ENCODE data around the gene OR51E1. TPM values are rescaled to one million over a fixed set of nuclear protein-coding genes. Genes with fewer than 3 reads are reported as not detected.

Gene OR51E1
- total and polyA plus RNA-seq, 10 of the 15 experiments (the other 5 are each of a cell fraction or from before 2014, with no cell fraction given), result not detected

DNA sequence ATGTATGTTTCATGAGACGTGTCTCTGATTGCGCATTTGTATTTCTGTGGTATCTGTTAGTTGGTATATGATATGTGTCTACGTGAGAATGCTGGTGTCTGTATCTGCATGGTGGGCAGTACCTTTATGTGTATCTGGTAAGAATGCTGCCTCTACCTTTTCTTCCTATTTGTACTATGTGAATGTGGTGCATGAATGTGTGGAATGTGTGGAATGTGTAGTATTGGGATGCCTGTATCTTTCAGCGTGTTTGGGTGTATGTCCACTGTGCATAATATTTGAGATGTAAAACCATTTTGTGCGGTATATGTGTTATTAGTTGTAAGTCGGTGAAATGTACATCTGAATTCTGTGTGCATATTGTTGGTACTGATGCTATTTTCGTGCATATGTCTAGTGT is 2.3 kb upstream of the OR51E1 start:
- H3K4me2 ChIP-seq (ENCODE audit: control insufficient read depth, insufficient read depth), result no peak overlapping the region
- ChIA-PET RAD21 (ENCODE audit: unreplicated experiment) (no interaction called here), SMC1A (ENCODE audit: uncharacterized antibody, unreplicated experiment) (no interaction called here), CTCF (interaction anchor here (1.2 kb wide), 1 partner anchor 185 kb away, joined by 3 read pairs; no protein-coding TSS in a partner anchor), POLR2A (no interaction called here)
- in situ Hi-C loops (cut with MboI), result no loop called here
- ATAC-seq (no peak), FAIRE-seq (no peak), DNase-seq (ENCODE audit: low read depth, low spot score) (no peak)
- H3K27me3 ChIP-seq (replicated peaks in 1 of 2; ENCODE audit: control insufficient read depth in 2 of 2, insufficient read depth in 2 of 2, low read length in 1 of 2), result no peaks in the 10 kb centered on the region; a peak in 1 of 4 replicates
- no peak overlapping the region for H3K9ac ChIP-seq (ENCODE audit: control insufficient read depth, insufficient read depth, low read length)
- H4K20me1 ChIP-seq (ENCODE audit: control insufficient read depth, insufficient read depth), result no peaks in the 10 kb centered on the region
- H2AFZ ChIP-seq (ENCODE audit: control insufficient read depth, low read depth, low read length), result no peak overlapping the region
- 45% methylated on average over 7 of the region's 7 CpGs for WGBS (ENCODE audit: insufficient coverage, insufficient replicate concordance, low lambda C conversion rate, missing lambda C conversion rate)
- no peaks in the 10 kb centered on the region for H3K4me1 ChIP-seq (ENCODE audit: control insufficient read depth, insufficient read depth, low read length)
- H3K36me3 ChIP-seq (ENCODE audit: control insufficient read depth in 2 of 2, insufficient read depth in 2 of 2, low read length in 1 of 2), result no peaks in the 10 kb centered on the region
- H3K27ac ChIP-seq (ENCODE audit: control insufficient read depth, insufficient read depth), result no peak overlapping the region
- intact Hi-C loops (cut with micrococcal nuclease; ENCODE audit: unreplicated experiment), result no loop called here
- BruUV-seq (replicated peaks), result no TSS peak
- H3K4me3 ChIP-seq, result no peak overlapping the region
- no peaks in the 10 kb centered on the region for H3K79me2 ChIP-seq (ENCODE audit: control insufficient read depth, insufficient read depth, low read length)
- H3K9me3 ChIP-seq (replicated peaks; ENCODE audit: control insufficient read depth, insufficient read depth, low read length), result no peaks in the 10 kb centered on the region
- TF ChIP-seq, protein P1, sequence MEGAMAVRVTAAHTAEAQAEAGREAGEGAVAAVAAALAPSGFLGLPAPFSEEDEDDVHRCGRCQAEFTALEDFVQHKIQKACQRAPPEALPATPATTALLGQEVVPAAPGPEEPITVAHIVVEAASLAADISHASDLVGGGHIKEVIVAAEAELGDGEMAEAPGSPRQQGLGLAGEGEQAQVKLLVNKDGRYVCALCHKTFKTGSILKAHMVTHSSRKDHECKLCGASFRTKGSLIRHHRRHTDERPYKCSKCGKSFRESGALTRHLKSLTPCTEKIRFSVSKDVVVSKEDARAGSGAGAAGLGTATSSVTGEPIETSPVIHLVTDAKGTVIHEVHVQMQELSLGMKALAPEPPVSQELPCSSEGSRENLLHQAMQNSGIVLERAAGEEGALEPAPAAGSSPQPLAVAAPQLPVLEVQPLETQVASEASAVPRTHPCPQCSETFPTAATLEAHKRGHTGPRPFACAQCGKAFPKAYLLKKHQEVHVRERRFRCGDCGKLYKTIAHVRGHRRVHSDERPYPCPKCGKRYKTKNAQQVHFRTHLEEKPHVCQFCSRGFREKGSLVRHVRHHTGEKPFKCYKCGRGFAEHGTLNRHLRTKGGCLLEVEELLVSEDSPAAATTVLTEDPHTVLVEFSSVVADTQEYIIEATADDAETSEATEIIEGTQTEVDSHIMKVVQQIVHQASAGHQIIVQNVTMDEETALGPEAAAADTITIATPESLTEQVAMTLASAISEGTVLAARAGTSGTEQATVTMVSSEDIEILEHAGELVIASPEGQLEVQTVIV (IDR thresholded peaks at IDR 0.05; ENCODE audit: borderline replicate concordance, partially characterized antibody), result no peak
- TF ChIP-seq HSF1 (IDR thresholded peaks at IDR 0.05; ENCODE audit: low read depth, low read length) (no peak), BRCA1 (IDR thresholded peaks at IDR 0.05; ENCODE audit: low read depth, low read length) (no peak), SP1 (IDR thresholded peaks at IDR 0.05; ENCODE audit: low read depth, low read length) (no peak), REST (IDR thresholded peaks at IDR 0.05; ENCODE audit: low read depth, low read length) (no peak), SUPT20H (IDR thresholded peaks at IDR 0.05; ENCODE audit: borderline replicate concordance, control insufficient read depth, low read depth, low read length) (no peak), CREB1 (IDR thresholded peaks at IDR 0.05; ENCODE audit: low read depth) (no peak), KAT2A (conservative IDR thresholded peaks at IDR 0.05; ENCODE audit: control insufficient read depth, low read depth, low read length) (no peak), JUND (IDR thresholded peaks at IDR 0.05; ENCODE audit: low read depth, low read length) (no peak), NFXL1 (IDR thresholded peaks at IDR 0.05; ENCODE audit: borderline replicate concordance) (no peak)
- TF ChIP-seq, protein P2, sequence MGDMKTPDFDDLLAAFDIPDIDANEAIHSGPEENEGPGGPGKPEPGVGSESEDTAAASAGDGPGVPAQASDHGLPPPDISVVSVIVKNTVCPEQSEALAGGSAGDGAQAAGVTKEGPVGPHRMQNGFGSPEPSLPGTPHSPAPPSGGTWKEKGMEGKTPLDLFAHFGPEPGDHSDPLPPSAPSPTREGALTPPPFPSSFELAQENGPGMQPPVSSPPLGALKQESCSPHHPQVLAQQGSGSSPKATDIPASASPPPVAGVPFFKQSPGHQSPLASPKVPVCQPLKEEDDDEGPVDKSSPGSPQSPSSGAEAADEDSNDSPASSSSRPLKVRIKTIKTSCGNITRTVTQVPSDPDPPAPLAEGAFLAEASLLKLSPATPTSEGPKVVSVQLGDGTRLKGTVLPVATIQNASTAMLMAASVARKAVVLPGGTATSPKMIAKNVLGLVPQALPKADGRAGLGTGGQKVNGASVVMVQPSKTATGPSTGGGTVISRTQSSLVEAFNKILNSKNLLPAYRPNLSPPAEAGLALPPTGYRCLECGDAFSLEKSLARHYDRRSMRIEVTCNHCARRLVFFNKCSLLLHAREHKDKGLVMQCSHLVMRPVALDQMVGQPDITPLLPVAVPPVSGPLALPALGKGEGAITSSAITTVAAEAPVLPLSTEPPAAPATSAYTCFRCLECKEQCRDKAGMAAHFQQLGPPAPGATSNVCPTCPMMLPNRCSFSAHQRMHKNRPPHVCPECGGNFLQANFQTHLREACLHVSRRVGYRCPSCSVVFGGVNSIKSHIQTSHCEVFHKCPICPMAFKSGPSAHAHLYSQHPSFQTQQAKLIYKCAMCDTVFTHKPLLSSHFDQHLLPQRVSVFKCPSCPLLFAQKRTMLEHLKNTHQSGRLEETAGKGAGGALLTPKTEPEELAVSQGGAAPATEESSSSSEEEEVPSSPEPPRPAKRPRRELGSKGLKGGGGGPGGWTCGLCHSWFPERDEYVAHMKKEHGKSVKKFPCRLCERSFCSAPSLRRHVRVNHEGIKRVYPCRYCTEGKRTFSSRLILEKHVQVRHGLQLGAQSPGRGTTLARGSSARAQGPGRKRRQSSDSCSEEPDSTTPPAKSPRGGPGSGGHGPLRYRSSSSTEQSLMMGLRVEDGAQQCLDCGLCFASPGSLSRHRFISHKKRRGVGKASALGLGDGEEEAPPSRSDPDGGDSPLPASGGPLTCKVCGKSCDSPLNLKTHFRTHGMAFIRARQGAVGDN (IDR thresholded peaks at IDR 0.05), result no peak
- TF ChIP-seq, protein P3, sequence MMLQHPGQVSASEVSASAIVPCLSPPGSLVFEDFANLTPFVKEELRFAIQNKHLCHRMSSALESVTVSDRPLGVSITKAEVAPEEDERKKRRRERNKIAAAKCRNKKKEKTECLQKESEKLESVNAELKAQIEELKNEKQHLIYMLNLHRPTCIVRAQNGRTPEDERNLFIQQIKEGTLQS (IDR thresholded peaks at IDR 0.05; ENCODE audit: borderline replicate concordance, extremely low read depth, low read depth, low read length), result no peak
